Loucy (cell line): ENCODE results near the gene C15orf40.
A peak's percentile ranks its signal among the peaks of the same experiment; 100 is the strongest.

Experiments
- EZH2phosphoT487 ChIP-seq: fragments of 200-600 bp; IDR thresholded peaks from 2 replicates; pipeline ENCODE4 v1.6.1; 2018; ENCODE audit warnings: antibody characterized with exemption, mild to moderate bottlenecking, moderate library complexity, borderline replicate concordance
- TF ChIP-seq, protein P1 (sequence below): fragments of 200-600 bp; sonication (generic); conservative IDR thresholded peaks from 2 replicates; pipeline ENCODE4 v1.5.1; 2014; ENCODE audit warnings: mild to moderate bottlenecking, antibody characterized with exemption, low read length

GRCh38 chr15:83010709-83011270 is 649 bp downstream of the C15orf40 start:
- TF ChIP-seq, protein P1, sequence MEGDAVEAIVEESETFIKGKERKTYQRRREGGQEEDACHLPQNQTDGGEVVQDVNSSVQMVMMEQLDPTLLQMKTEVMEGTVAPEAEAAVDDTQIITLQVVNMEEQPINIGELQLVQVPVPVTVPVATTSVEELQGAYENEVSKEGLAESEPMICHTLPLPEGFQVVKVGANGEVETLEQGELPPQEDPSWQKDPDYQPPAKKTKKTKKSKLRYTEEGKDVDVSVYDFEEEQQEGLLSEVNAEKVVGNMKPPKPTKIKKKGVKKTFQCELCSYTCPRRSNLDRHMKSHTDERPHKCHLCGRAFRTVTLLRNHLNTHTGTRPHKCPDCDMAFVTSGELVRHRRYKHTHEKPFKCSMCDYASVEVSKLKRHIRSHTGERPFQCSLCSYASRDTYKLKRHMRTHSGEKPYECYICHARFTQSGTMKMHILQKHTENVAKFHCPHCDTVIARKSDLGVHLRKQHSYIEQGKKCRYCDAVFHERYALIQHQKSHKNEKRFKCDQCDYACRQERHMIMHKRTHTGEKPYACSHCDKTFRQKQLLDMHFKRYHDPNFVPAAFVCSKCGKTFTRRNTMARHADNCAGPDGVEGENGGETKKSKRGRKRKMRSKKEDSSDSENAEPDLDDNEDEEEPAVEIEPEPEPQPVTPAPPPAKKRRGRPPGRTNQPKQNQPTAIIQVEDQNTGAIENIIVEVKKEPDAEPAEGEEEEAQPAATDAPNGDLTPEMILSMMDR = peak; percentile 96
- TF ChIP-seq EZH2phosphoT487 = no peak
